Neuronal stem cell (in vitro differentiated cells): ENCODE results near the gene ZBTB45. TPM values are rescaled to one million over a fixed set of nuclear protein-coding genes. Genes with fewer than 3 reads are reported as not detected.

Experiments
- DNase-seq: peaks from one replicate; pipeline ENCODE4 v3.0.0-alpha.2; 2013; ENCODE audit warnings: low spot score
- H2AFZ ChIP-seq: one replicate; pipeline ENCODE4 v1.6.1; 2013; ENCODE audit warnings: mild to moderate bottlenecking, low read length, inconsistent platforms
- H2AK5ac ChIP-seq: 2 replicates; pipeline ENCODE4 v1.6.1; 2013; ENCODE audit warnings: low read depth, mild to moderate bottlenecking, inconsistent platforms, low read length, moderate library complexity, mixed read lengths
- H2BK120ac ChIP-seq: 2 replicates; pipeline ENCODE4 v1.6.1; 2013; ENCODE audit warnings: low read depth, mild to moderate bottlenecking, inconsistent platforms, low read length, moderate library complexity, mixed read lengths
- H2BK12ac ChIP-seq: one replicate; pipeline ENCODE4 v1.6.1; 2013; ENCODE audit warnings: low read length, inconsistent platforms
- H2BK15ac ChIP-seq: 2 replicates; pipeline ENCODE4 v1.6.1; 2013; ENCODE audit warnings: mild to moderate bottlenecking, low read length, inconsistent platforms, mixed read lengths
- H2BK5ac ChIP-seq: one replicate; pipeline ENCODE4 v1.6.1; 2013; ENCODE audit warnings: inconsistent platforms, mild to moderate bottlenecking, low read length, moderate library complexity
- H3K14ac ChIP-seq: one replicate; pipeline ENCODE4 v1.6.1; 2013; ENCODE audit warnings: low read length, inconsistent platforms
- H3K18ac ChIP-seq: 2 replicates; pipeline ENCODE4 v1.6.1; 2013; ENCODE audit warnings: low read length, inconsistent platforms
- H3K23ac ChIP-seq: 2 replicates; pipeline ENCODE4 v1.6.1; 2013; ENCODE audit warnings: low read depth, mild to moderate bottlenecking, mixed read lengths, low read length, inconsistent platforms; ENCODE audit not compliant: poor library complexity
- H3K27ac ChIP-seq: replicated peaks from 3 replicates; pipeline ENCODE4 v1.5.1; 2013; ENCODE audit warnings: low read length, inconsistent platforms
- H3K27me3 ChIP-seq, 3 experiments: 2 replicates each; pipeline ENCODE4 v1.6.1; 2013; ENCODE audit warnings: low read length in 3 of 3, mild to moderate bottlenecking in 2 of 3, inconsistent platforms in 1 of 3, low read depth in 1 of 3, mixed read lengths in 1 of 3, moderate library complexity in 1 of 3; ENCODE audit not compliant: control insufficient read depth in 3 of 3, insufficient read depth in 3 of 3
- H3K36me3 ChIP-seq, 2 donors: replicated peaks in 1 of 2; 2 replicates each; pipeline ENCODE4 v1.6.1; 2013; ENCODE audit warnings: low read length in 2 of 2; ENCODE audit not compliant: control insufficient read depth in 2 of 2, insufficient read depth in 2 of 2
- H3K4ac ChIP-seq: 2 replicates; pipeline ENCODE4 v1.6.1; 2013; ENCODE audit warnings: inconsistent platforms, mild to moderate bottlenecking, low read length, moderate library complexity
- H3K4me1 ChIP-seq, 2 donors: 1 replicate in 1 of 2; 2 replicates in 1 of 2; pipeline ENCODE4 v1.6.1; 2013; ENCODE audit warnings: low read length in 2 of 2, low read depth in 1 of 2; ENCODE audit not compliant: control insufficient read depth in 2 of 2, insufficient read depth in 1 of 2
- H3K4me2 ChIP-seq: one replicate; pipeline ENCODE4 v1.6.1; 2013; ENCODE audit warnings: mild to moderate bottlenecking, low read length, inconsistent platforms; ENCODE audit not compliant: insufficient read depth, poor library complexity, severe bottlenecking
- H3K4me3 ChIP-seq, 2 donors: 2 replicates each; pipeline ENCODE4 v1.5.1; 2013; ENCODE audit warnings: low read length in 2 of 2, mild to moderate bottlenecking in 2 of 2, inconsistent platforms in 1 of 2, moderate library complexity in 1 of 2
- H3K79me1 ChIP-seq: one replicate; pipeline ENCODE4 v1.6.1; 2013; ENCODE audit warnings: low read depth, mild to moderate bottlenecking, inconsistent platforms, low read length, moderate library complexity
- H3K9ac ChIP-seq: one replicate; pipeline ENCODE4 v1.6.1; 2013; ENCODE audit warnings: mild to moderate bottlenecking, low read depth, low read length, inconsistent platforms; ENCODE audit not compliant: poor library complexity
- H3K9me3 ChIP-seq, 2 donors: replicated peaks in 1 of 2; 2 replicates each; pipeline versions ENCODE3 to v1.6.1; 2013; ENCODE audit warnings: low read length in 2 of 2, mild to moderate bottlenecking in 2 of 2, inconsistent platforms in 1 of 2, low read depth in 1 of 2, mixed read lengths in 1 of 2, moderate library complexity in 1 of 2; ENCODE audit not compliant: control insufficient read depth in 2 of 2, insufficient read depth in 1 of 2
- H4K8ac ChIP-seq: one replicate; pipeline ENCODE4 v1.6.1; 2013; ENCODE audit warnings: low read depth, mild to moderate bottlenecking, inconsistent platforms, low read length, moderate library complexity
- H4K91ac ChIP-seq: one replicate; pipeline ENCODE4 v1.6.1; 2013; ENCODE audit warnings: low read length, low read depth, mild to moderate bottlenecking, inconsistent platforms; ENCODE audit not compliant: poor library complexity
- WGBS, 2 donors: extraction: QIAGEN DNeasy Blood & Tissue Kit; methylation state at CpG; one replicate each; pipeline ENCODE4 v1.1.7; 2013; ENCODE audit warnings: missing lambda C conversion rate in 2 of 2, mixed read lengths in 1 of 2; ENCODE audit not compliant: insufficient read length in 2 of 2, insufficient replicate concordance in 1 of 2; ENCODE audit errors: extremely low coverage in 2 of 2; 5-methylcytosine and 5-hydroxymethylcytosine counted together
- small RNA-seq: library from polyadenylated mRNA; stranded (forward); fragments of <200 nt; extraction: miRNeasy Mini kit (QIAGEN cat#:217004); gene quantifications from one replicate; pipeline ENCODE3, GENCODE V24; 2013; ENCODE audit not compliant: insufficient read depth

Gene ZBTB45

DNA sequence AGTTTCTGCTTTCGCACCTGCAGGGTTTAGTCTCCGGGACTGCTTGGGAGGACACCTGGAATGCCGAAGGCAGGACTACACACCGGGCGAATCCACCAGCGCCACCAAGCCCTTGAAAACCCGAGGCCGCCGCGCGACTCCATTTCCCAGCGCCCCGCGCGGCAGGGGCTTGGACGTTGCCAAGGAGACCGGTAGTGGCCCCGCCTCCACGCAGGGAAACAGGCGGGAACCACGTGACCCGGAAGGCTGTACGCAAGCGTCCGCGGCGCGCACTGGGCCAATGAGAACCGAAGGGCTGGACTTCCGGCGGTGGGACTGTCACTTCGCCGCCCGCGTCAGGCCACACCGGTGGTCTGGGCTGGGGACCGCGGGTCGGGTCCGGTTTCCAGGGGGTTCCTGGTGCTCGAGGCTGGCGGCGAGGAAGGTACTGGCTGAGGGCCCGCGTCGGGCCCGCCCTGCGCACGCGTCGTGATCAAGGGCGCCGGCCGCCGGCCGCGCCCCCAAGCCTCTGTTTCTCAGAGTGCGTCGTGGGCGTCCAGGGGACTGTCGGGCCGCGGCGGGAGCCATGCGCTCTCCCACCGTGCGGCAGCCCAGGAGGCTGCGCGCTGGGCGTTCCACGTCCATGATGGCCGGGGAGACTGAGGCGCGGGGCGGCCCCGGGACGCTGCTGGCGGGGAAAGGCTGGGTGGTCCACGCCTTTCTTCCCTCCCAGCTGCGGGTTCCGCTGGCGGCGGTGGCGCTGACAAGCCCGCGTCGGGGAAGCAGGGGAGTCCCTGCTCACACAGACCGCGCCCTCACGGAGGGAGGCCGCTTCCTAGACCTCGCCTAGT is 52.6 kb downstream of the ZBTB45 start, which contains the start of gene ZNF324:
TSS of gene ZNF324 (plus strand) at position 321 of the 830 bp plus-strand sequence. CDS start 2,106 bp downstream, outside the sequence.
- Histone ChIP-seq H3K4ac (no peak within 1 kb of the TSS), H2AFZ (peak within 1 kb of the TSS; percentile 95), H3K4me2 (peak within 1 kb of the TSS; percentile 94), H3K27me3 (no peaks in the 10 kb centered on the region), H2AK5ac (no peak within 1 kb of the TSS), H3K9ac (peak within 1 kb of the TSS; percentile 94), H3K4me3 (peak within 1 kb of the TSS; percentile 87 to 96), H3K23ac (no peak within 1 kb of the TSS), H3K4me1 (peaks cover 2 to 8% of the 10 kb centered on the region in 2 donors), H3K36me3 (peaks cover 8 to 26% of the 10 kb centered on the region in 2 donors), H2BK12ac (no peak within 1 kb of the TSS), H2BK5ac (peak within 1 kb of the TSS; percentile 53), H2BK15ac (no peak within 1 kb of the TSS), H3K14ac (no peak within 1 kb of the TSS), H3K27ac (peak within 1 kb of the TSS; percentile 59), H3K79me1 (no peaks in the 10 kb centered on the region), H4K91ac (no peak within 1 kb of the TSS), H4K8ac (no peak within 1 kb of the TSS), H3K18ac (peak within 1 kb of the TSS; percentile 83), H3K9me3 (no peaks in the 10 kb centered on the region), H2BK120ac (no peak within 1 kb of the TSS)
- WGBS, 2 donors, result no CpG with 5 or more reads among the region's 92 CpGs
- DNase-seq, result peak; percentile 97

DNA sequence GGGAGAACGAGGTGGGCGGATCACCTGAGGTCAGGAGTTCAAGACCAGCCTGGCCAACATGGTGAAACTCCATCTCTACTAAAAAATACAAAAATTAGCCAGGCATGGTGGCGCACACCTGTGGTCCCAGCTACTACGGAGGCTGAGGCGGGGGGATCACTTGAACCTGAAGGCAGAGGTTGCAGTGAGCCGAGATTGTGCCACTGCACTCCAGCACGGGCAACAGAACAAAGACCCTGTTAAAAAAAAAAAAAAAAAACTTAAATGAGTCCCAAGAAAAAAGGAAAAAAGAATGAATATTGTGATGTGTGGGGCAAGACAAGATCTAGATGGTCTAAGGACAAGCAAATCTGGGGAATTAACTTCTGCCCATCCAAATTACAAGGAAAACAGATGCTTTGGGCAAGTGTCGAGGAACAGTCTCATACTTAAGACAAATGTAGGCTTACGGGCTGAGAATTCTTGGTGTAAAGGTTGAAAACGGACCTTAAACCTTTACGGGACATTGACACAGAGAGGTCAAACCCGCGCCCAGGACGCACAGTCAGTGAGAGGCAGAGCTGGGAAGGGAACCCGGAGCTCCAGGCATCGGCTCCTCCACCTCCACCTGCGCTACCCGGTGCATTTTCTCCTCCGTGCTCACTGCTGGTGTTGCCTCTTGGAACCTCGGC is 53.4 kb downstream of the ZBTB45 start:
- Histone ChIP-seq H3K36me3 (peaks cover 8 to 21% of the 10 kb centered on the region in 2 donors), H2BK5ac (no peak overlapping the region), H2AFZ (peak overlapping the region; percentile 95), H3K4me2 (peak overlapping the region; percentile 78), H3K27me3 (no peaks in the 10 kb centered on the region), H2AK5ac (no peak overlapping the region), H3K18ac (peak overlapping the region; percentile 6), H3K4ac (no peak overlapping the region), H4K8ac (no peak overlapping the region), H2BK120ac (no peak overlapping the region), H2BK12ac (no peak overlapping the region), H3K27ac (no peak overlapping the region), H3K14ac (no peak overlapping the region), H3K23ac (no peak overlapping the region), H2BK15ac (no peak overlapping the region), H3K4me3 (peak overlapping the region; percentile 79 to 87), H3K4me1 (peaks cover 2 to 8% of the 10 kb centered on the region in 2 donors), H3K9ac (no peak overlapping the region), H3K9me3 (no peaks in the 10 kb centered on the region), H3K79me1 (no peaks in the 10 kb centered on the region), H4K91ac (no peak overlapping the region)
- no CpG with 5 or more reads among the region's 20 CpGs for WGBS, 2 donors
- no peak for DNase-seq

Small RNAs within 50 kb of the gene (small RNA-seq; reads per million reads assigned to genes)
- gene MIR6807 (9.1 reads per million, percentile 52 among the genes with 10 or more reads in this experiment), gene RN7SL525P (not detected), gene RN7SL693P (not detected), gene RNU6-1337P (not detected)
